ENCODE data around the gene SLIT3. TPM values are rescaled to one million over a fixed set of nuclear protein-coding genes. Genes with fewer than 3 reads are reported as not detected.

Gene SLIT3
- total and polyA plus RNA-seq, 2 experiments from 2014 or later: 0.59 to 0.71 TPM

DNA sequence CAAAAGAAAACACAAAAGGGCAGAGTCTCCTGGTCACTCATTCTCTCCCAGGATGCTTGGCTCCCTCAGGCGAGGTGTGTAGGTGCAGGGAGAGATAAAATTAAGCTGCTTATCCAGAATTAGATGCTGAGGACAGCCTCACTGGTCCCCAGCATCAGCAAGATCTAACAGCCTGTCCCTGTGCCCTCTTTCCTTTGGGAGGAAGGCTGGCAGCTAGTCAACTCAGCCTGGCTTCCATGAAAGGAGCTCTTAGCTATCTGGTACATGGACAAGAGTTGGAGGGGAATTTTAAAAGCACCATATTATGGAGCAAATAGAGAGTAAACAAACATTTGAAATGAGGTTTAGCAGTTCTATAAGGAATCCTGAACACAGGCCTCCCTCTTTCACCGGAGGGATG, 523.3 kb downstream of the SLIT3 start:
- no peak overlapping the region for H3K4me3 ChIP-seq
- Mint-ChIP-seq H3K36me3 (ENCODE audit: low read depth) (no peaks in the 10 kb centered on the region), H3K27ac (no peak overlapping the region)

DNA sequence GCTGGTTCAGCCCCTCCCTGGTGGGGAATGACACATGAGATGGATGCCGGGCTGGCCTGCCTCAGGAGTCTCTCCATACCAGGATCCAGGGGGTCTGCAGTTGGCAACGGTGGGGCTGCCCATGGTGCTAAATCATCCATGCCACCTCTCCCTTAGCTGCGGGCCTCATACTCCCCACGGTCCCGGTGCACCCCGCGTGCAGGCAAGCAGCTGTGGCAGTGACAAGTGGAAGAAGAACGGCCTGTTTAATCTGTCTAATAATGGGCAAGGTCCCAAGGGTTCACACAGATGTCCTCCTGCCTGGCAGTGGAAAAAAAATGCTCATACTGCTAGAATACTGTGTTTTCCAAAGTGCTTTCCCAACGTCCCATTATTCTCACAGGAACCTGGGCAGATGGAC, 524.9 kb downstream of the SLIT3 start:
- Histone ChIP-seq H3K4me2 (no peak overlapping the region), H3K36me3 (ENCODE audit: insufficient read depth) (no peaks in the 10 kb centered on the region), H3K4me1 (ENCODE audit: insufficient read depth) (no peaks in the 10 kb centered on the region), H2AFZ (no peak overlapping the region), H3K79me2 (replicated peaks; ENCODE audit: insufficient read depth) (no peaks in the 10 kb centered on the region), H3K9me2 (ENCODE audit: insufficient read depth) (0 out of 2 replicates have a peak, but pooled peaks cover 1% of the 10 kb centered on the region), H3K4me3 (no peak overlapping the region), H3F3A (replicated peaks; ENCODE audit: low read depth) (no peaks in the 10 kb centered on the region), H3K27me3 (ENCODE audit: insufficient read depth) (no peaks in the 10 kb centered on the region), H3K27ac (ENCODE audit: low read depth) (no peak overlapping the region), H4K20me1 (replicated peaks; ENCODE audit: insufficient read depth) (no peaks in the 10 kb centered on the region)
- Mint-ChIP-seq H3K4me3 (no peak overlapping the region), H3K4me1 (no peaks in the 10 kb centered on the region; the same call in 2 of the 3 replicates), H3K9me3 (no peaks in the 10 kb centered on the region), H3K27ac (no peak overlapping the region), H3K36me3 (ENCODE audit: low read depth) (no peaks in the 10 kb centered on the region), H3K27me3 (ENCODE audit: insufficient read depth, low read depth, poor library complexity) (peaks cover 10% of the 10 kb centered on the region)
- DNase-seq (ENCODE audit: low spot score) (no peak), ATAC-seq (no peak)
- no peak for TF ChIP-seq JUNB (IDR thresholded peaks at IDR 0.05; ENCODE audit: unreplicated experiment)
- no peak for TF ChIP-seq CREB1 (CRISPR knock-in tag; IDR thresholded peaks at IDR 0.05; ENCODE audit: low read depth)
- no peak for TF ChIP-seq STAT1 (IDR thresholded peaks at IDR 0.05; ENCODE audit: unreplicated experiment)
- TF ChIP-seq POLR2AphosphoS5 (IDR thresholded peaks at IDR 0.05; ENCODE audit: low read depth): no peak
- TF ChIP-seq, protein P1, sequence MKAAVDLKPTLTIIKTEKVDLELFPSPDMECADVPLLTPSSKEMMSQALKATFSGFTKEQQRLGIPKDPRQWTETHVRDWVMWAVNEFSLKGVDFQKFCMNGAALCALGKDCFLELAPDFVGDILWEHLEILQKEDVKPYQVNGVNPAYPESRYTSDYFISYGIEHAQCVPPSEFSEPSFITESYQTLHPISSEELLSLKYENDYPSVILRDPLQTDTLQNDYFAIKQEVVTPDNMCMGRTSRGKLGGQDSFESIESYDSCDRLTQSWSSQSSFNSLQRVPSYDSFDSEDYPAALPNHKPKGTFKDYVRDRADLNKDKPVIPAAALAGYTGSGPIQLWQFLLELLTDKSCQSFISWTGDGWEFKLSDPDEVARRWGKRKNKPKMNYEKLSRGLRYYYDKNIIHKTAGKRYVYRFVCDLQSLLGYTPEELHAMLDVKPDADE (IDR thresholded peaks at IDR 0.05): no peak
- TF ChIP-seq ZNF114 (CRISPR knock-in tag; IDR thresholded peaks at IDR 0.05): no peak
- TF ChIP-seq, protein P2, sequence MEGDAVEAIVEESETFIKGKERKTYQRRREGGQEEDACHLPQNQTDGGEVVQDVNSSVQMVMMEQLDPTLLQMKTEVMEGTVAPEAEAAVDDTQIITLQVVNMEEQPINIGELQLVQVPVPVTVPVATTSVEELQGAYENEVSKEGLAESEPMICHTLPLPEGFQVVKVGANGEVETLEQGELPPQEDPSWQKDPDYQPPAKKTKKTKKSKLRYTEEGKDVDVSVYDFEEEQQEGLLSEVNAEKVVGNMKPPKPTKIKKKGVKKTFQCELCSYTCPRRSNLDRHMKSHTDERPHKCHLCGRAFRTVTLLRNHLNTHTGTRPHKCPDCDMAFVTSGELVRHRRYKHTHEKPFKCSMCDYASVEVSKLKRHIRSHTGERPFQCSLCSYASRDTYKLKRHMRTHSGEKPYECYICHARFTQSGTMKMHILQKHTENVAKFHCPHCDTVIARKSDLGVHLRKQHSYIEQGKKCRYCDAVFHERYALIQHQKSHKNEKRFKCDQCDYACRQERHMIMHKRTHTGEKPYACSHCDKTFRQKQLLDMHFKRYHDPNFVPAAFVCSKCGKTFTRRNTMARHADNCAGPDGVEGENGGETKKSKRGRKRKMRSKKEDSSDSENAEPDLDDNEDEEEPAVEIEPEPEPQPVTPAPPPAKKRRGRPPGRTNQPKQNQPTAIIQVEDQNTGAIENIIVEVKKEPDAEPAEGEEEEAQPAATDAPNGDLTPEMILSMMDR (conservative IDR thresholded peaks at IDR 0.05; ENCODE audit: low read depth in 2 of 2): no peak
- TF ChIP-seq, protein P3, sequence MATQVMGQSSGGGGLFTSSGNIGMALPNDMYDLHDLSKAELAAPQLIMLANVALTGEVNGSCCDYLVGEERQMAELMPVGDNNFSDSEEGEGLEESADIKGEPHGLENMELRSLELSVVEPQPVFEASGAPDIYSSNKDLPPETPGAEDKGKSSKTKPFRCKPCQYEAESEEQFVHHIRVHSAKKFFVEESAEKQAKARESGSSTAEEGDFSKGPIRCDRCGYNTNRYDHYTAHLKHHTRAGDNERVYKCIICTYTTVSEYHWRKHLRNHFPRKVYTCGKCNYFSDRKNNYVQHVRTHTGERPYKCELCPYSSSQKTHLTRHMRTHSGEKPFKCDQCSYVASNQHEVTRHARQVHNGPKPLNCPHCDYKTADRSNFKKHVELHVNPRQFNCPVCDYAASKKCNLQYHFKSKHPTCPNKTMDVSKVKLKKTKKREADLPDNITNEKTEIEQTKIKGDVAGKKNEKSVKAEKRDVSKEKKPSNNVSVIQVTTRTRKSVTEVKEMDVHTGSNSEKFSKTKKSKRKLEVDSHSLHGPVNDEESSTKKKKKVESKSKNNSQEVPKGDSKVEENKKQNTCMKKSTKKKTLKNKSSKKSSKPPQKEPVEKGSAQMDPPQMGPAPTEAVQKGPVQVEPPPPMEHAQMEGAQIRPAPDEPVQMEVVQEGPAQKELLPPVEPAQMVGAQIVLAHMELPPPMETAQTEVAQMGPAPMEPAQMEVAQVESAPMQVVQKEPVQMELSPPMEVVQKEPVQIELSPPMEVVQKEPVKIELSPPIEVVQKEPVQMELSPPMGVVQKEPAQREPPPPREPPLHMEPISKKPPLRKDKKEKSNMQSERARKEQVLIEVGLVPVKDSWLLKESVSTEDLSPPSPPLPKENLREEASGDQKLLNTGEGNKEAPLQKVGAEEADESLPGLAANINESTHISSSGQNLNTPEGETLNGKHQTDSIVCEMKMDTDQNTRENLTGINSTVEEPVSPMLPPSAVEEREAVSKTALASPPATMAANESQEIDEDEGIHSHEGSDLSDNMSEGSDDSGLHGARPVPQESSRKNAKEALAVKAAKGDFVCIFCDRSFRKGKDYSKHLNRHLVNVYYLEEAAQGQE (IDR thresholded peaks at IDR 0.05; ENCODE audit: unreplicated experiment): no peak
- no peak for TF ChIP-seq ZNF331 (CRISPR knock-in tag; IDR thresholded peaks at IDR 0.05; ENCODE audit: low read depth)
- TF ChIP-seq EZH2 (IDR thresholded peaks at IDR 0.05; ENCODE audit: low read depth, unreplicated experiment): no peak
- no peak for TF ChIP-seq NANOG (IDR thresholded peaks at IDR 0.05; ENCODE audit: borderline replicate concordance)

More for the DNA sequence above, 523.3 kb downstream of the SLIT3 start:
- H2AFZ ChIP-seq: no peak overlapping the region
- H4K20me1 ChIP-seq (replicated peaks; ENCODE audit: insufficient read depth): no peaks in the 10 kb centered on the region
- TF ChIP-seq JUNB (IDR thresholded peaks at IDR 0.05; ENCODE audit: unreplicated experiment) (no peak), EZH2 (IDR thresholded peaks at IDR 0.05; ENCODE audit: low read depth, unreplicated experiment) (no peak), CREB1 (CRISPR knock-in tag; IDR thresholded peaks at IDR 0.05; ENCODE audit: low read depth) (no peak), EZH2phosphoT487 (IDR thresholded peaks at IDR 0.05; ENCODE audit: unreplicated experiment) (no peak)
- TF ChIP-seq, protein P1 (IDR thresholded peaks at IDR 0.05): no peak
- TF ChIP-seq, protein P2 (conservative IDR thresholded peaks at IDR 0.05; ENCODE audit: low read depth in 2 of 2): no peak
- H3K27me3 ChIP-seq (ENCODE audit: insufficient read depth): no peaks in the 10 kb centered on the region
- DNase-seq (ENCODE audit: low spot score) (no peak), ATAC-seq (no peak)
- no peak overlapping the region for H3K27ac ChIP-seq (ENCODE audit: low read depth)
- H3K36me3 ChIP-seq (ENCODE audit: insufficient read depth): no peaks in the 10 kb centered on the region
- peaks cover 2% of the 10 kb centered on the region; the same call in 1 of the 3 replicates for H3K4me1 Mint-ChIP-seq
- H3K4me3 Mint-ChIP-seq: no peak overlapping the region
- no peaks in the 10 kb centered on the region for H3K9me3 Mint-ChIP-seq
- no peaks in the 10 kb centered on the region for H3K4me1 ChIP-seq (ENCODE audit: insufficient read depth)
- no peaks in the 10 kb centered on the region for H3F3A ChIP-seq (replicated peaks; ENCODE audit: low read depth)
- no peaks in the 10 kb centered on the region for H3K79me2 ChIP-seq (replicated peaks; ENCODE audit: insufficient read depth)
- H3K27me3 Mint-ChIP-seq (ENCODE audit: insufficient read depth, low read depth, poor library complexity): peaks cover 10% of the 10 kb centered on the region
- 0 out of 2 replicates have a peak, but pooled peaks cover 8% of the 10 kb centered on the region for H3K9me2 ChIP-seq (ENCODE audit: insufficient read depth)
- no peak overlapping the region for H3K4me2 ChIP-seq

Measured in GM23338 (cell line).